ENCODE results near the gene RASA1. TPM values are rescaled to one million over a fixed set of nuclear protein-coding genes. Genes with fewer than 3 reads are reported as not detected.

Gene RASA1
- total RNA-seq, 2 donors from 2014 or later = 34.8 to 37.0 TPM

GRCh38 chr5:87311405-87312279 is 44.0 kb downstream of the RASA1 start:
- TF ChIP-seq, protein P1, sequence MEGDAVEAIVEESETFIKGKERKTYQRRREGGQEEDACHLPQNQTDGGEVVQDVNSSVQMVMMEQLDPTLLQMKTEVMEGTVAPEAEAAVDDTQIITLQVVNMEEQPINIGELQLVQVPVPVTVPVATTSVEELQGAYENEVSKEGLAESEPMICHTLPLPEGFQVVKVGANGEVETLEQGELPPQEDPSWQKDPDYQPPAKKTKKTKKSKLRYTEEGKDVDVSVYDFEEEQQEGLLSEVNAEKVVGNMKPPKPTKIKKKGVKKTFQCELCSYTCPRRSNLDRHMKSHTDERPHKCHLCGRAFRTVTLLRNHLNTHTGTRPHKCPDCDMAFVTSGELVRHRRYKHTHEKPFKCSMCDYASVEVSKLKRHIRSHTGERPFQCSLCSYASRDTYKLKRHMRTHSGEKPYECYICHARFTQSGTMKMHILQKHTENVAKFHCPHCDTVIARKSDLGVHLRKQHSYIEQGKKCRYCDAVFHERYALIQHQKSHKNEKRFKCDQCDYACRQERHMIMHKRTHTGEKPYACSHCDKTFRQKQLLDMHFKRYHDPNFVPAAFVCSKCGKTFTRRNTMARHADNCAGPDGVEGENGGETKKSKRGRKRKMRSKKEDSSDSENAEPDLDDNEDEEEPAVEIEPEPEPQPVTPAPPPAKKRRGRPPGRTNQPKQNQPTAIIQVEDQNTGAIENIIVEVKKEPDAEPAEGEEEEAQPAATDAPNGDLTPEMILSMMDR (IDR thresholded peaks at IDR 0.05) = no peak
- DNase-seq (ENCODE audit: low spot score) (no peak), ATAC-seq (ENCODE audit: insufficient number of reproducible peaks, low FRiP score, low read depth) (no peak)
- H3K9me3 ChIP-seq = no peaks in the 10 kb centered on the region
- no peaks in the 10 kb centered on the region for H3K36me3 ChIP-seq
- no peaks in the 10 kb centered on the region for H3K27me3 ChIP-seq (replicated peaks; ENCODE audit: insufficient read depth)
- H3K4me1 ChIP-seq (ENCODE audit: control insufficient read depth in 1 of 2, low read depth in 2 of 2) = peaks cover 4 to 8% of the 10 kb centered on the region in 2 donors
- H3K27ac ChIP-seq = no peak overlapping the region
- H3K4me3 ChIP-seq = no peak overlapping the region

DNA sequence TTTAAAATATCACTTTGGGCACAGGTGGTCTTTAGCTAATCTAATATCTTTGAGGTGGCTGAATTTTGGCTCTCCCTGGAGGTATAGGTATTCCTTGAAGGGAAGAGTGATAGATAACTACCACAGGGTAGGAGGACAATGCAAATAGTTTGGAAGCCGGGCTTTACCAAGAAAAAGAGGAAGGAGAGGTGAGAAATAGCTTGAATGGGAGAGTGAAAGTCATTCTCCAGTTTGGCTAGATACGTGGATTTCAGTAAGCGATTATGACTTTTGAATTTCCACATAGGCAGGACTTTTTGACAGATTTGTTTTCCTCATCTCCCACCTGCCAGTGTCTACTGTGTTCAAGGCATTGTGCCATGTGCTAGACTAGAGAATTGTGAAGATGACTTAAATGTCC is 45.5 kb downstream of the RASA1 start:
- Histone ChIP-seq H3K4me3 (no peak overlapping the region), H3K4me1 (ENCODE audit: control insufficient read depth in 1 of 2, low read depth in 2 of 2) (peaks cover 4 to 8% of the 10 kb centered on the region in 2 donors), H3K36me3 (no peaks in the 10 kb centered on the region), H3K9me3 (no peaks in the 10 kb centered on the region), H3K27me3 (replicated peaks; ENCODE audit: insufficient read depth) (no peaks in the 10 kb centered on the region), H3K27ac (no peak overlapping the region)
- DNase-seq (ENCODE audit: low spot score) = no peak
- TF ChIP-seq, protein P1 (IDR thresholded peaks at IDR 0.05) = no peak
- ATAC-seq (ENCODE audit: insufficient number of reproducible peaks, low FRiP score, low read depth) = no peak

DNA sequence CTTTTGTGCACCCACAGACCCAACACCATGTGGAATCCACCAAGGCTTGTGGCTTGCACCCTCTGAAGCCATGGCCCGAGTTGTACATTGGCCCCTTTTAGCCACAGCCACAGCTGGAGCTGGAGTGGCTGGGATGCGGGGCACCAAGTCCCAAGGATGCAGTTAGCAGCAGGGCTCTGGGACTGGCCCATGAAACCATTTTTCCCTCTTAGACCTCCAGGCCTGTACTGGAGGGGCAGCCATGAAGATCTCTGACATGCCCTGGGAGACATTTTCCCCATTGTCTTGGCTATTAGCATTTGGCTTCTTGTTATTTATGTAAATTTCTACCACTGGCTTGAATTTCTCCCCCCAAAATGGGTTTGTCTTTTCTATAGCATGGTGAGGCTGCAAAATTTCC is 51.8 kb downstream of the RASA1 start:
- Histone ChIP-seq H3K27me3 (replicated peaks; ENCODE audit: insufficient read depth) (no peaks in the 10 kb centered on the region), H3K4me1 (ENCODE audit: control insufficient read depth in 1 of 2, low read depth in 2 of 2) (peaks cover 4 to 5% of the 10 kb centered on the region in 2 donors), H3K36me3 (no peaks in the 10 kb centered on the region), H3K4me3 (no peak overlapping the region), H3K9me3 (no peaks in the 10 kb centered on the region), H3K27ac (no peak overlapping the region)
- TF ChIP-seq, protein P1 (IDR thresholded peaks at IDR 0.05) = no peak
- DNase-seq (ENCODE audit: low spot score) (no peak), ATAC-seq (ENCODE audit: insufficient number of reproducible peaks, low FRiP score, low read depth) (no peak)

DNA sequence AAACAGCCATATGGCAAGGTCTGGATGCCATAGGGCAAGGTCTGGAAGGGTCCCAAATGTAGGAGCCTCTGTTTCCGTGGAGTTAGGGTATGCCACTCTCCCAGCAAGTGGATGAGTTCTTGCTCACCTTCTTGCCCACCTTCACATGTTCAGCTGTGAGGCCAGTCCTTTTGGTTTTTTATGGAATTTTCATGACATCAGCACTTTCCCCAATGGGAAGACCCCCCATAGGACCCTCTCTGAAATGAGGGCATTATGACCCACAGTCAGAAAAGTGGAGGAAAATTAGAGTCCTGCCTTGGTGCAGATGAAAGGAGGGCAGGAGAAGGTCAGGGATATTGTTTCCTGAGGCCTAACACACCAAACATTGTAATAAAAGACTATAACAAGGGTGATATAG is 53.9 kb downstream of the RASA1 start:
- H3K4me1 ChIP-seq (ENCODE audit: control insufficient read depth in 1 of 2, low read depth in 2 of 2) = peaks cover 0 to 14% of the 10 kb centered on the region in 2 donors
- no peaks in the 10 kb centered on the region for H3K36me3 ChIP-seq
- H3K27ac ChIP-seq = no peak overlapping the region
- H3K27me3 ChIP-seq (replicated peaks; ENCODE audit: insufficient read depth) = no peaks in the 10 kb centered on the region
- TF ChIP-seq, protein P1 (IDR thresholded peaks at IDR 0.05) = no peak
- no peaks in the 10 kb centered on the region for H3K9me3 ChIP-seq
- DNase-seq (ENCODE audit: low spot score) (no peak), ATAC-seq (ENCODE audit: insufficient number of reproducible peaks, low FRiP score, low read depth) (no peak)
- no peak overlapping the region for H3K4me3 ChIP-seq

GRCh38 chr5:87322381-87322780 is 54.7 kb downstream of the RASA1 start:
- no peak overlapping the region for H3K4me3 ChIP-seq
- ATAC-seq (ENCODE audit: insufficient number of reproducible peaks, low FRiP score, low read depth) = no peak
- no peaks in the 10 kb centered on the region for H3K27me3 ChIP-seq (replicated peaks; ENCODE audit: insufficient read depth)
- no peak overlapping the region for H3K27ac ChIP-seq
- TF ChIP-seq, protein P1 (IDR thresholded peaks at IDR 0.05) = no peak
- peaks cover 0 to 14% of the 10 kb centered on the region in 2 donors for H3K4me1 ChIP-seq (ENCODE audit: control insufficient read depth in 1 of 2, low read depth in 2 of 2)
- H3K36me3 ChIP-seq = no peaks in the 10 kb centered on the region
- DNase-seq (ENCODE audit: low spot score) = no peak
- H3K9me3 ChIP-seq = no peaks in the 10 kb centered on the region
